ENCODE data around the gene COL9A1.
"Not testable (repeated sequence)": the region's sequence is repeated elsewhere in the genome, so short reads cannot be mapped to it uniquely, and the experiment has no call there.

Gene COL9A1

GRCh38 chr6:70303034-70303525 lies at the start of gene COL9A1:
Gene COL9A1 (minus strand): TSS chr6:70303084. CDS start chr6:70302924, 160 bp downstream.
- DNase-seq (ENCODE audit: low read depth in 3 of 3) = no peak

- no peak for DNase-seq (ENCODE audit: low read depth in 3 of 3)
Measured at GRCh38 chr6:70351461-70351860, 48.6 kb upstream of the COL9A1 start.

GRCh38 chr6:70345619-70346018 lies 42.7 kb upstream of the COL9A1 start:
- DNase-seq (ENCODE audit: low read depth in 3 of 3) = no peak

- DNase-seq (ENCODE audit: low read depth in 3 of 3) = no peak
Measured at GRCh38 chr6:70343313-70343712, 40.4 kb upstream of the COL9A1 start.

- not testable (repeated sequence) for DNase-seq (ENCODE audit: low read depth in 3 of 3)
Measured at GRCh38 chr6:70339810-70340209, 36.9 kb upstream of the COL9A1 start.

- no peak for DNase-seq (ENCODE audit: low read depth in 3 of 3)
Measured at GRCh38 chr6:70338775-70339174, 35.9 kb upstream of the COL9A1 start.

GRCh38 chr6:70337743-70338105 lies 34.8 kb upstream of the COL9A1 start:
- DNase-seq (ENCODE audit: low read depth in 3 of 3) = no peak

- no peak for DNase-seq (ENCODE audit: low read depth in 3 of 3)
Measured at GRCh38 chr6:70336996-70337742, 34.3 kb upstream of the COL9A1 start.

- DNase-seq (ENCODE audit: low read depth in 3 of 3) = no peak
Measured at GRCh38 chr6:70327036-70327435, 24.2 kb upstream of the COL9A1 start.

GRCh38 chr6:70325009-70325408 lies 22.1 kb upstream of the COL9A1 start:
- DNase-seq (ENCODE audit: low read depth in 3 of 3) = no peak

GRCh38 chr6:70317799-70318198 lies 14.9 kb upstream of the COL9A1 start:
- not testable (repeated sequence) for DNase-seq (ENCODE audit: low read depth in 3 of 3)

GRCh38 chr6:70315079-70315751 lies 12.3 kb upstream of the COL9A1 start:
- no peak for DNase-seq (ENCODE audit: low read depth in 3 of 3)

GRCh38 chr6:70314296-70314695 lies 11.4 kb upstream of the COL9A1 start:
- no peak for DNase-seq (ENCODE audit: low read depth in 3 of 3)

- DNase-seq (ENCODE audit: low read depth in 3 of 3) = no peak
Measured at GRCh38 chr6:70312165-70312745, 9.4 kb upstream of the COL9A1 start.

GRCh38 chr6:70310063-70310694 lies 7.3 kb upstream of the COL9A1 start:
- no peak for DNase-seq (ENCODE audit: low read depth in 3 of 3)

- DNase-seq (ENCODE audit: low read depth in 3 of 3) = no peak
Measured at GRCh38 chr6:70309243-70309642, 6.4 kb upstream of the COL9A1 start.

- not testable (repeated sequence) for DNase-seq (ENCODE audit: low read depth in 3 of 3)
Measured at GRCh38 chr6:70308142-70308541, 5.3 kb upstream of the COL9A1 start.

- no peak for DNase-seq (ENCODE audit: low read depth in 3 of 3)
Measured at GRCh38 chr6:70307008-70307407, 4.1 kb upstream of the COL9A1 start.

GRCh38 chr6:70304616-70305015 lies 1.7 kb upstream of the COL9A1 start:
- DNase-seq (ENCODE audit: low read depth in 3 of 3) = no peak

- DNase-seq (ENCODE audit: low read depth in 3 of 3) = no peak
Measured at GRCh38 chr6:70299456-70299855, 3.4 kb downstream of the COL9A1 start.

- no peak for DNase-seq (ENCODE audit: low read depth in 3 of 3)
Measured at GRCh38 chr6:70298068-70298467, 4.8 kb downstream of the COL9A1 start.

GRCh38 chr6:70292193-70292592 lies 10.7 kb downstream of the COL9A1 start:
- DNase-seq (ENCODE audit: low read depth in 3 of 3) = no peak

Data from stimulated activated CD4-positive, alpha-beta T cell treated with anti-CD3 and anti-CD28 coated beads, TNF-alpha, amount 100 ng/mL, for 4 hours (primary cell).